Measurements from ENCODE around the gene CYP4A11.
"Not testable (repeated sequence)": the region's sequence is repeated elsewhere in the genome, so short reads cannot be mapped to it uniquely, and the experiment has no call there.

CYP4A11 gene

DNA sequence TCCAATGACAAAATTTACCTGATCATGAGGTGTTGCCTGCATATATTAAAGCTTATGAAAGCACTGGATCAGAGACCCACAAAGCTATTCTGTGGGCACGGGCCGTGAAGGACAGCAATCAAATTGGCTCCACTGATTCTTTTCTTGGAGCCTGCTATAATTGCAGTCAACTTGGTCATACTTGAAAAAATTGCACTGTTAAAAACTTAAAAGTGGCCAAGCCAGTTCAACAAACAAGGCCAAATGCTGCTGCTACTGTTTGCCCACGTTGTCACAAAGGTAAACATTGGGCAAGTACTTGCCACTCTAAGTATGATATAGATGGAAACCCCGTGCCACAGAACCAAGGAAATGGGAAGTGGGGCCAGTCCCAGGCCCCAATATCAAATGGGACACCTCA is 37.8 kb downstream of the CYP4A11 start:
- DNase-seq = no peak

GRCh38 chr1:46900401-46900800 is 40.9 kb downstream of the CYP4A11 start:
- no peak for DNase-seq

GRCh38 chr1:46881656-46882055 is 59.6 kb downstream of the CYP4A11 start:
- not testable (repeated sequence) for DNase-seq
